K562 (cell line): ENCODE data around the gene C1QTNF5. TPM values are rescaled to one million over a fixed set of nuclear protein-coding genes. Genes with fewer than 3 reads are reported as not detected.
A peak's percentile ranks its signal among the peaks of the same experiment; 100 is the strongest.

Experiments
- ATAC-seq: fragments of 200-7000 bp; cut with Tn5 transposase; 3 replicates; pipeline ENCODE4 v1.9.1; 2020; ENCODE audit warnings: moderate library complexity
- BruUV-seq: library from RNA; stranded (reverse); fragments of 400-500 nt; replicated peaks from 2 replicates; lab custom pipeline; 2021; lab: Mats Ljungman, UMichigan
- CTCF ChIA-PET: fragments of 300-600 bp; formaldehyde crosslinking; extraction: SDS; loops from one replicate; lab custom pipeline; 2021; ENCODE audit warnings: low intra/inter-chr PET ratio; lab: Yijun Ruan, JAX
- POLR2A ChIA-PET: fragments of 300-600, 350-650 bp; sonication (Branson Sonifier 250); formaldehyde crosslinking; extraction: SDS; loops from one replicate; lab custom pipeline; 2021; ENCODE audit warnings: antibody characterized with exemption, inconsistent platforms; lab: Yijun Ruan, JAX
- DNase-seq, 4 experiments: peaks; one replicate each; pipeline versions ENCODE4 v3.0.0 to v3.0.0-alpha.2; 2011 to 2018; ENCODE audit warnings: low spot score in 3 of 4, mixed read lengths in 3 of 4; ENCODE audit errors: extremely low read depth in 1 of 4
- FAIRE-seq: peaks from 2 replicates; lab custom pipeline; 2011; peaks lifted over from hg19 to GRCh38; lab: Jason Lieb, UNC
- H2AFZ ChIP-seq: 2 replicates; pipeline ENCODE4 v1.6.0; 2011; ENCODE audit warnings: low read depth, low read length, control low read depth, inconsistent platforms
- H3K27ac ChIP-seq: fragments of 200-600 bp; 3 replicates; pipeline ENCODE4 v1.8.0; 2011; ENCODE audit warnings: low read depth, mild to moderate bottlenecking, control low read depth, inconsistent platforms, low read length, moderate library complexity, mixed read lengths; ENCODE audit errors: extremely low read depth
- H3K27me3 ChIP-seq, 2 experiments: fragments of 300-600 bp in 1 of 2; 2 replicates in 1 of 2; 3 replicates in 1 of 2; pipeline versions ENCODE4 v1.6.0 to v1.8.0; 2011; ENCODE audit warnings: inconsistent platforms in 2 of 2, low read length in 2 of 2, mild to moderate bottlenecking in 1 of 2, mixed read lengths in 1 of 2, moderate library complexity in 1 of 2; ENCODE audit not compliant: control insufficient read depth in 2 of 2, insufficient read depth in 2 of 2
- H3K36me3 ChIP-seq: fragments of 300-600 bp; 3 replicates; pipeline ENCODE4 v1.8.0; 2011; ENCODE audit warnings: mild to moderate bottlenecking, low read length, inconsistent platforms; ENCODE audit not compliant: control insufficient read depth, insufficient read depth
- H3K4me1 ChIP-seq, 2 experiments: fragments of 200-600 bp in 1 of 2; replicated peaks in 1 of 2; 2 replicates in 1 of 2; 3 replicates in 1 of 2; pipeline versions ENCODE4 v1.5.1 to v1.8.0; 2011; ENCODE audit warnings: inconsistent platforms in 2 of 2, low read length in 2 of 2, mild to moderate bottlenecking in 1 of 2, mixed read lengths in 1 of 2, moderate library complexity in 1 of 2; ENCODE audit not compliant: control insufficient read depth in 2 of 2, insufficient read depth in 2 of 2
- H3K4me2 ChIP-seq: 2 replicates; pipeline ENCODE4 v1.6.1; 2011; ENCODE audit warnings: low read length, control low read depth, inconsistent platforms, mixed read lengths; ENCODE audit not compliant: insufficient read depth
- H3K4me3 ChIP-seq: fragments of 200-600 bp; sonication (generic), shearing (Covaris generic); 2 replicates; pipeline ENCODE4 v1.5.1; 2016; ENCODE audit warnings: control low read depth, inconsistent platforms
- H3K79me2 ChIP-seq: fragments of 200-600 bp; 3 replicates; pipeline ENCODE4 v1.8.0; 2011; ENCODE audit warnings: low read length, inconsistent platforms; ENCODE audit not compliant: control insufficient read depth, insufficient read depth
- H3K9ac ChIP-seq, 2 experiments: 2 replicates each; pipeline versions ENCODE4 v1.6.0 to v1.6.1; 2011; ENCODE audit warnings: low read depth in 2 of 2, low read length in 2 of 2, control low read depth in 1 of 2, inconsistent platforms in 1 of 2, mild to moderate bottlenecking in 1 of 2, mixed read lengths in 1 of 2; ENCODE audit not compliant: insufficient read depth in 1 of 2
- H3K9me1 ChIP-seq: one replicate; pipeline ENCODE4 v1.6.0; 2011; ENCODE audit warnings: inconsistent platforms, mild to moderate bottlenecking, low read length, moderate library complexity; ENCODE audit not compliant: control insufficient read depth, insufficient read depth
- H3K9me3 ChIP-seq: replicated peaks from 2 replicates; pipeline ENCODE4 v1.5.1; 2011; ENCODE audit warnings: low read depth, low read length, inconsistent platforms; ENCODE audit not compliant: control insufficient read depth, insufficient read depth
- H4K20me1 ChIP-seq: replicated peaks from 2 replicates; pipeline ENCODE4 v1.6.1; 2011; ENCODE audit warnings: low read length, inconsistent platforms, mixed read lengths; ENCODE audit not compliant: control insufficient read depth, insufficient read depth
- EGR1 ChIP-seq: fragments of 450-650 bp; conservative IDR thresholded peaks from 2 replicates; pipeline ENCODE4 v1.6.1; 2017; ENCODE audit warnings: mild to moderate bottlenecking
- GTF2F1 ChIP-seq: IDR thresholded peaks from 2 replicates; pipeline ENCODE4 v1.6.1; 2011; ENCODE audit warnings: low read depth, low read length, improper control_type of control experiment
- PML ChIP-seq: IDR thresholded peaks from 2 replicates; pipeline ENCODE4 v1.6.1; 2012; ENCODE audit warnings: low read length, inconsistent platforms
- PYGO2 ChIP-seq: fragments of 450-650 bp; IDR thresholded peaks from 2 replicates; pipeline ENCODE4 v1.6.1; 2016; ENCODE audit warnings: mild to moderate bottlenecking, missing genetic modification characterization, moderate library complexity, missing compliant biosample characterization
- RAD51 ChIP-seq: fragments of 450-650 bp; IDR thresholded peaks from 2 replicates; pipeline ENCODE4 v1.7.1; 2016; ENCODE audit warnings: low read depth, mild to moderate bottlenecking, borderline replicate concordance
- ZNF551 ChIP-seq: fragments of 250-450 bp; sonication (Bioruptor Pico); IDR thresholded peaks from 2 replicates; pipeline ENCODE4 v1.5.0; 2021; ENCODE audit warnings: mild to moderate bottlenecking, moderate library complexity
- WGBS: fragments of 100-300 bp; shearing (Covaris generic); methylation state at CpG from one replicate; pipeline ENCODE4 v1.1.6; 2016; ENCODE audit warnings: low coverage, mixed read lengths; ENCODE audit not compliant: insufficient coverage; ENCODE audit errors: missing lambda C conversion rate; 5-methylcytosine and 5-hydroxymethylcytosine counted together
- in situ Hi-C: fragments of 300-500 bp; cut with MboI; formaldehyde crosslinking; loops from 4 replicates; pipeline ENCODE4 v1.15.0; 2018; ENCODE audit warnings: inconsistent platforms, mixed read lengths
- intact Hi-C: fragments of 100-400 bp; cut with micrococcal nuclease; formaldehyde crosslinking; loops from 2 replicates; pipeline ENCODE4 v1.14.2; 2022
- polyA plus RNA-seq, 8 experiments: library from polyadenylated mRNA; depleted of rRNA in 4 of 8; stranded (reverse) in 5 of 8; unstranded in 3 of 8; fragments of >200 nt; fragmentation: Nextera tagmentation in 2 of 8; fragmentation: Illumina TruSeq in 1 of 8; extraction: Ambion mirVana in 2 of 8; extraction: Trizol in 1 of 8; gene quantifications; 2 replicates each; pipeline versions ENCODE4 v1.2.1 to v1.2.3, GENCODE V29; 2011 to 2014; ENCODE audit warnings: inconsistent platforms in 1 of 8, missing spikeins in 1 of 8
- total RNA-seq, 7 experiments: library from RNA; depleted of rRNA in 6 of 7; stranded (reverse); fragments of >200 nt in 6 of 7; fragmentation: Illumina TruSeq in 2 of 7; extraction: Trizol in 2 of 7; gene quantifications; 2 replicates each; pipeline versions ENCODE4 v1.2.1 to v1.2.3, GENCODE V29; 2011 to 2021; ENCODE audit warnings: low replicate concordance in 1 of 7
- TF ChIP-seq, protein P1 (sequence below): fragments of 200-400 bp; formaldehyde crosslinking; IDR thresholded peaks from 2 replicates; pipeline ENCODE4 v1.6.1; 2017; ENCODE audit warnings: mild to moderate bottlenecking, low read depth, low read length, moderate library complexity
- TF ChIP-seq, protein P2 (sequence below), 3 experiments: IDR thresholded peaks in 2 of 3; conservative IDR thresholded peaks in 1 of 3; 2 replicates each; pipeline ENCODE4 v1.5.1; 2011 to 2012; ENCODE audit warnings: low read length in 3 of 3, mild to moderate bottlenecking in 3 of 3, control low read depth in 2 of 3, improper control_type of control experiment in 1 of 3, inconsistent platforms in 1 of 3, low read depth in 1 of 3, mixed read lengths in 1 of 3, moderate library complexity in 1 of 3; ENCODE audit not compliant: insufficient read depth in 2 of 3

The C1QTNF5 gene
- total and polyA plus RNA-seq, 9 of the 15 experiments (the other 6 are each of a cell fraction or from before 2014, with no cell fraction given), result 0.07 to 0.76 (median 0.24) TPM; not detected in 1

DNA sequence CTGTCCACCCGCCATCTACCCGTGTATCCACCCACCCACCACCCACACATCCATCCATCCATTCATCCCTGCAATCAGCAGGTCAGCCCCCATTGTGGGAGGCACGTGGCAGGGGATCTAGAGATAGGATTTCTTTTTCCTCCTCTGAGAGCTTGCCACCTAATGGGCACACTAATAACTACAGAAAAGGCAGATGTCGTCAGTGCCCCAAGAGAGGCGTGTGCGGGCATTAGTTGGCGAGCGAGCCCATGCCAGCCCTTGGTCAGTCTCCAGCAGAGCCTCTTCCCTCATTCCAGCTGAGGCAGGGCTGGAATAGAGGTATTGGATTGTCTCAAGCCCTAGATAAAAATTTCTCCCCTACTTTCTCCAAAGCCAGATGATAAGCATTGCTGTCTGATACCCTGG is 31.1 kb upstream of the C1QTNF5 start:
- Histone ChIP-seq H3K4me3 (no peak overlapping the region), H3K4me1 (peaks cover 63 to 74% of the 10 kb centered on the region in 2 experiments), H3K27ac (no peak overlapping the region), H3K4me2 (no peak overlapping the region), H3K27me3 (no peaks in the 10 kb centered on the region), H3K79me2 (peaks cover 3% of the 10 kb centered on the region; the same call in 1 of the 3 replicates), H4K20me1 (peaks cover 5% of the 10 kb centered on the region; the same call in 1 of the 2 replicates), H3K9me3 (no peaks in the 10 kb centered on the region), H3K9me1 (no peaks in the 10 kb centered on the region), H3K36me3 (peaks cover 24% of the 10 kb centered on the region; the same call in 1 of the 3 replicates), H2AFZ (no peak overlapping the region), H3K9ac (no peak overlapping the region)
- TF ChIP-seq PYGO2 (no peak), GTF2F1 (no peak), RAD51 (no peak), EGR1 (peak; percentile 71), PML (no peak), ZNF551 (CRISPR knock-in tag) (no peak)
- TF ChIP-seq, protein P1, sequence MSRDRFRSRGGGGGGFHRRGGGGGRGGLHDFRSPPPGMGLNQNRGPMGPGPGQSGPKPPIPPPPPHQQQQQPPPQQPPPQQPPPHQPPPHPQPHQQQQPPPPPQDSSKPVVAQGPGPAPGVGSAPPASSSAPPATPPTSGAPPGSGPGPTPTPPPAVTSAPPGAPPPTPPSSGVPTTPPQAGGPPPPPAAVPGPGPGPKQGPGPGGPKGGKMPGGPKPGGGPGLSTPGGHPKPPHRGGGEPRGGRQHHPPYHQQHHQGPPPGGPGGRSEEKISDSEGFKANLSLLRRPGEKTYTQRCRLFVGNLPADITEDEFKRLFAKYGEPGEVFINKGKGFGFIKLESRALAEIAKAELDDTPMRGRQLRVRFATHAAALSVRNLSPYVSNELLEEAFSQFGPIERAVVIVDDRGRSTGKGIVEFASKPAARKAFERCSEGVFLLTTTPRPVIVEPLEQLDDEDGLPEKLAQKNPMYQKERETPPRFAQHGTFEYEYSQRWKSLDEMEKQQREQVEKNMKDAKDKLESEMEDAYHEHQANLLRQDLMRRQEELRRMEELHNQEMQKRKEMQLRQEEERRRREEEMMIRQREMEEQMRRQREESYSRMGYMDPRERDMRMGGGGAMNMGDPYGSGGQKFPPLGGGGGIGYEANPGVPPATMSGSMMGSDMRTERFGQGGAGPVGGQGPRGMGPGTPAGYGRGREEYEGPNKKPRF, result no peak
- TF ChIP-seq, protein P2, sequence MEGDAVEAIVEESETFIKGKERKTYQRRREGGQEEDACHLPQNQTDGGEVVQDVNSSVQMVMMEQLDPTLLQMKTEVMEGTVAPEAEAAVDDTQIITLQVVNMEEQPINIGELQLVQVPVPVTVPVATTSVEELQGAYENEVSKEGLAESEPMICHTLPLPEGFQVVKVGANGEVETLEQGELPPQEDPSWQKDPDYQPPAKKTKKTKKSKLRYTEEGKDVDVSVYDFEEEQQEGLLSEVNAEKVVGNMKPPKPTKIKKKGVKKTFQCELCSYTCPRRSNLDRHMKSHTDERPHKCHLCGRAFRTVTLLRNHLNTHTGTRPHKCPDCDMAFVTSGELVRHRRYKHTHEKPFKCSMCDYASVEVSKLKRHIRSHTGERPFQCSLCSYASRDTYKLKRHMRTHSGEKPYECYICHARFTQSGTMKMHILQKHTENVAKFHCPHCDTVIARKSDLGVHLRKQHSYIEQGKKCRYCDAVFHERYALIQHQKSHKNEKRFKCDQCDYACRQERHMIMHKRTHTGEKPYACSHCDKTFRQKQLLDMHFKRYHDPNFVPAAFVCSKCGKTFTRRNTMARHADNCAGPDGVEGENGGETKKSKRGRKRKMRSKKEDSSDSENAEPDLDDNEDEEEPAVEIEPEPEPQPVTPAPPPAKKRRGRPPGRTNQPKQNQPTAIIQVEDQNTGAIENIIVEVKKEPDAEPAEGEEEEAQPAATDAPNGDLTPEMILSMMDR (IDR thresholded peaks at IDR 0.05 in 2 of 3, conservative IDR thresholded peaks at IDR 0.05 in 1 of 3; ENCODE audit: insufficient read depth in 2 of 3, low read depth in 1 of 3, low read length in 3 of 3), result peak in 1 of 3 experiments; percentile 6; a peak in 1 of 6 replicates
- BruUV-seq, result no TSS peak
- ChIA-PET POLR2A (interaction anchor here (0.6 kb wide), 1 partner anchor 13 kb away, joined by 3 read pairs; no protein-coding TSS in a partner anchor), CTCF (interaction anchor here (5.9 kb wide), 1 partner anchor 16 kb away, joined by 41 read pairs; no protein-coding TSS in a partner anchor)
- ATAC-seq (no peak), FAIRE-seq (no peak), DNase-seq (no peak)
- in situ Hi-C loops (no loop called here), intact Hi-C loops (loop anchor here (5.0 kb wide), 1 partner anchor 34 kb away; no protein-coding TSS in a partner anchor)
- 76% methylated on average over 8 of the region's 8 CpGs for WGBS
